HG03095 (cell line): ENCODE measurements around the gene MBNL2.
"Not testable (repeated sequence)": the region's sequence is repeated elsewhere in the genome, so short reads cannot be mapped to it uniquely, and the experiment has no call there.

Source experiments
- ATAC-seq: cut with Tn5 transposase; IDR thresholded peaks from one replicate; pipeline ENCODE4 v1.9.1; 2021; ENCODE audit warnings: moderate library complexity; ENCODE audit not compliant: unreplicated experiment

The MBNL2 gene

DNA sequence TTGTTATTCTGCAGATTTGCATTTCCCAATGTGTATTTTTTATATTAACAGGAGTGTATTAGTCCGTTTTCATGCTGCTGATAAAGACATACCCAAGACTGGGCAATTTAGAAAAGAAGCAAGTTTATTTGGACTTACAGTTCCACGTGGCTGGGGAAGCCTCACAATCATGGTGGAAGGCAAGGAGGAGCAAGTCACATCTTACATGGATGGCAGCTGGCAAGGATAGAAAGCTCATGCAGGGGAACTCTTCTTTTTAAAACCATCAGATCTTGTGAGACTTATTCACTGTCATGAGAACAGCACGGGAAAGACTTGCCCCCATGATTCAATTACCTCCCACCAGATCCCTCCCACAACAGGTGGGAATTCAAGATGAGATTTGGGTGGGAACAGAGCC is 14.9 kb upstream of the MBNL2 start:
- not testable (repeated sequence) for ATAC-seq

DNA sequence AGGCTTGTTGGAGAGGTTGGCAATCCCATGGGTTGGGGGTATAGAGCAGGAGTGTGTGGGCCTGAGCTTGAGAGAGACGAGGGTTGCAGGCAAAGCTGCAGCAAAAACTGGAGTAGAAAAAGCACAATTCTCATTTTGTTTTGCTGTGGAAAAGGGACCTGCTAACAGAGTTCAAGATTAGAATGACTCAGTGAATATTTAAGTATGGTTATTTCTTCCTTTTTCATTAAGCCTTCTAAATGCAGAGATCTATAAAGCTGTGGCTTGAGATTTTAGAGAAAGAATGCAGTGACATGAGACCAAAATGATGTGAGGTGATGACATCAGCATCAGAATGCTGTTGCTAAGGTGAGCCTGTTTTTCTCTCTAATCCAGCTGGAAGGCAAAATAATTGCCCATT is 10.8 kb upstream of the MBNL2 start:
- no peak for ATAC-seq

- no peak for ATAC-seq
Observed at GRCh38 chr13:97212004-97212403, 10.1 kb upstream of the MBNL2 start.

- ATAC-seq = peak; percentile 49
Observed at GRCh38 chr13:97212601-97213040, 9.5 kb upstream of the MBNL2 start.

- no peak for ATAC-seq
Observed at GRCh38 chr13:97214921-97215320, 7.2 kb upstream of the MBNL2 start.

- no peak for ATAC-seq
Observed at GRCh38 chr13:97215325-97215724, 6.8 kb upstream of the MBNL2 start.

- ATAC-seq = no peak
Observed at GRCh38 chr13:97219226-97219625, 2.9 kb upstream of the MBNL2 start.

DNA sequence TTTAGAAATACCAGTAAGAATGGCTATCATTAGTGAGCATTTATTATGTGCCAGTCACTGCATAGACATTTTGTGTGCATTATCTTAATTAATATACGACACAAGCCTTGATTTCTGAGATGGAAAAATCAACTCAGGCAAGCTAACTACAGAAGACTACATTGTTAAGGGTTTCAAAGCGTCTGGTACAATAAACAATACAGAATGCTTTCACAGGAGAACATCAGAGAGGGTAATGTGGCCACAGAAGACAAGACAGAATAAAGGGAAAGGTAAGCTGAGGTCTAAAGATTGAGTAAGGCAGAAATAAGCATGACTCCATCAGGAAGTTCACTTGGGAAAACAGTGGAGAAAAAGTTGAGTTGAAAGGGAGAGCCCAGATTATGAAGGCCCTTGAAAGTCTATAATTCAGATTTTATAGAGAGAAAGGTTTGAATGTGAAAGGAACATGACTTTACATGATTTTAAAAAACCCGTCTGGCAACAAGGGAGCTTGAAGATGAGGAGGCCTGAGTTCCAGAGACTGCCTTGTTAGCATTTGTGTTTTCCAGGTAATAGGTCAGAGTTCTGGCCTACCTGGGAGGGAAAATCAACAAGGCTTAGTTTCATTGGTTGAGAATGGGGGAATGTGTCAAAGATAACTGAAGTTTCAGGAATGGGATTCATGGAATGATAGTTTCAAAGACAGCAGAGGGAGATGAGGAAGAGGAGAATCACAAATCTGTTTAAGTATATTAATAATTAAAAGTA is 1.8 kb upstream of the MBNL2 start:
- ATAC-seq = no peak

DNA sequence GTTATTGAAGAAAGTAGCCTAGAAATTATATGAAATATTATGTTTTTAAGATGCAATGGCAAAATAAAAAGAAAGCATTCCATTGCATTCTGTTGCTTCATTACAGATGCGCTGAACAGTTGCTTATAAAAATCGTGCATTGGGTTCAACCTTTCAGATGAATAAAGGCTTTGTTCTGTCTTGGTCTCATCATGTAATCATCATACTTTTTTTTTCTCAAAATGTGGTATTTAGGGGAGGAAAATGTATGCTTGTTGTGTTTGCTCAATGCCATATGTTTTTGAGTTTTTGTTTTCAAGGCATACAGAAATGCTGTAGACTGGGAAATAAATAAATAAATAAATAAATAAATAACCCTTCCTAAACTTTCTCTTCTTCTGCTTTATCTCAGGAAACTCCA is 1.1 kb upstream of the MBNL2 start:
- ATAC-seq = no peak

- ATAC-seq = no peak
Observed at GRCh38 chr13:97221466-97221865, 667 bp upstream of the MBNL2 start.

GRCh38 chr13:97223037-97223710 is 1.0 kb downstream of the MBNL2 start:
- no peak for ATAC-seq

DNA sequence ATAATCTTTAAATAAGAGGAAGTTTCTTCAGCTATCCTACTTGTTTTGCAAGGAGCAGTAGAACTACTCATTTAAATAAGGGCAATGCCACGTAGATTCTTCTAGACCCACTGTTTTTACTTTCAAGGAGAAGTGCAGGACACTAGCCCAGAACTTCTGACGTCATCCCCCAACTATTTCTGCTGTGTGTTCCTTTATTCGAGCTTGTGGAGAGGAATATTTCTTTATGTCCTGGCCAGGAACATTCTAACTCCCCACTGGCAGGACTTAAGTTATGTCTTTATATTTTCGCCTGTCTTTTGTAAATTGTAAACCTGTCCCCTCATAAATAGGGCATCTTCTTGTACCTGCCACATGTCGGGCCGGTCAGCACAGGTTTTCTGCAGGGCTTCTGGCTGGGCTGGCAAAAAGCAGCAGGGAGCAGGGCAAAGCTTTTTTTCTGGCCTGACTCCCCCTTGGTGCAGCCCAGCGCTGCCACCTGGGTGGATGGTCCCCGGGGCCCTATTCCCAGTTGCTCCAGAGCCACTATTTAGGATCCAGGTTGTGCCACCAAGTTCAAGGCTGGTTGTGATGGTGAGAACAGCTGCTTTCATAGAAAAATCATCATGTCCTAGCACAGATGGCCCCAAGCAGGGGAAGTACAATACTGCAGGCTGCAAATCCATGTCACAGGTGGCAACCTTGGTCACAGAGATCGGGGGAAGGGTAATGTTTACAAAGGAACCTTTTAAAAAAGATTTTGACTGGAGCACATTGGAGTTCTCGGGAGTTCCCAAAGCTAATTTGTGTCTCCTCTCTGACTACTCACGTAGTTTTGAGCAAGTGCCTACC is 1.8 kb downstream of the MBNL2 start:
- no peak for ATAC-seq

GRCh38 chr13:97224544-97225300 is 2.6 kb downstream of the MBNL2 start:
- ATAC-seq = no peak

DNA sequence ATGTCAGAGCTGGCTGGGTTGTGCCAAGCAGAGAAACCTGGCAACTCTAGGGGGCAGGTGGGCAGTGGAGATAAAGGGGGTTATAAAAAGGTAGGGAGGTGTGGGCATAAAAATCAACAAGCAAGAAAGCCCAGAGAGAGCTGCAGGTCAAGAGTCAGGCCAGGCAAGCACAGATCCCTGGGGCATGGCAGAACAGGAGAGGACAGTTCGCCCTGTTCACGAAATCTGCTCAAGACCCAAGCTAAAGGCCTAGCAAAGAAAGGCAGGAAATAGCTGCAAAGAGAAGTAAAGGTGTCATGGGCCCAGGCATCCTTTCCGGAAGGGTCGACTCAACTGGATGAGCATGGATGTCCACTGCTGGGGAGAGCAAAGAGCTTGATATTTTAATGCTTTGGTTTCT is 3.4 kb downstream of the MBNL2 start:
- ATAC-seq = no peak

DNA sequence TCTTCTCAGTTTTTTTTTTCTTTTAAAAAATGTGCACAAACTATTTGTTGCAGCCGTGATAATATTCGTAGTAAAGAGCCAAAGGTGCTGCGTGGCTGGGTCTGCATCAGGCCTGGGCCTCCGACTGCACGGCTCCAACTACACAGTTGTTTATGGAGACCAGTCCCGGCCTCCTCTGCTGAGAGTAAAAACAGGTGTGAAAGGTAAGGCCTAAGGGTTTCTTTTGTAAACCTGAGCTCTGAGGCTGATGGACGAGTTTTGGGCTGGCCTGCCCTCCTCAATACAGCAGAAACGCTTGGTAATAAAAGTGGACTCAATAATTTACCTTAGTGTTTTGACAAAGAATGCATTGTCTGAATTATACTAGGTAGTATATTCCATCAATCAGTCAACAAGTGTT is 3.9 kb downstream of the MBNL2 start:
- ATAC-seq = no peak

GRCh38 chr13:97226788-97227627 is 4.9 kb downstream of the MBNL2 start:
- ATAC-seq = peak; percentile 45

- ATAC-seq = no peak
Observed at GRCh38 chr13:97228850-97229521, 6.9 kb downstream of the MBNL2 start.

- ATAC-seq = no peak
Observed at GRCh38 chr13:97229699-97230098, 7.6 kb downstream of the MBNL2 start.

DNA sequence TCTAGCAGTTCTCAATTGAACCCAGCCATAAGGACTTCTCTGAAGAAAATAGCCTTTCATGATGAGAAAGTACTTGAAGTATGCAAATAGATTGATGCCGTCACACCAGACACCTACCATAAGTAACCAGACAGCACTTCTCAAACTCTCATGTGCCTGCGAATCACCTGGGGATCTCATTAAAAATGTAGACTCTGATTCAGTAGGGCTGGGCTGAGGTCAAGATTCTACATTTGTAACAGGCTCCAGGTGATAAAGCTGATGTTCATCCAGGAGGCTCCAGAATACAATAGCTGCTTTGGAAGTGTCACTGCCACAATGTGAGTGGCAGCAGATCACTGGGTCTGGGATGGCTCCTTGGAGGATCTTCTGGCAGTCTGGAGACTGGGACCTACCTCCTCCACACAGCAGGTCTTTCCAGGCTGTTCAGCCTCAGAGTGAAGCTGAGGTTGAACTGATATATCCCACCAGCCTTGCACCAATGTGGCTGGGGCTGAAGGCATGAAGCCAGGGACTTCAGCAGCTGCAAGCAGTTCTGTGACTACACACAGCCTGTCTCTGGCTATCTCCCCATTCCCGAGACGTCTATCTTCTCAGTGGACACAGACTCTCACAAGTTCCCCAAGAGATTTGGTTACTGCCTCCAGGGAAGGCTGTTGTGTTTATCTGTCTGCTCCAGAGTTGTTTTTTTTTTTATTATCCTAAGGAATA is 9.1 kb downstream of the MBNL2 start:
- ATAC-seq = no peak
